Eye (tissue), 1 donor: Measurements from ENCODE around the gene HOXC4.
"Not testable (repeated sequence)": the region's sequence is repeated elsewhere in the genome, so short reads cannot be mapped to it uniquely, and the experiment has no call there.

Experiments used
- DNase-seq: peaks from one replicate; pipeline ENCODE4 v3.0.0-alpha.2; 2015

HOXC4 gene

GRCh38 chr12:54060174-54060974, 6.7 kb downstream of the HOXC4 start:
- DNase-seq, result peak; percentile 6

- no peak for DNase-seq
Observed at GRCh38 chr12:54060975-54061778, 7.5 kb downstream of the HOXC4 start.

- no peak for DNase-seq
Observed at GRCh38 chr12:54065677-54066076, 12.0 kb downstream of the HOXC4 start.

GRCh38 chr12:54066408-54066807, 12.8 kb downstream of the HOXC4 start:
- DNase-seq, result no peak

GRCh38 chr12:54068418-54069070, 14.9 kb downstream of the HOXC4 start:
- no peak for DNase-seq

- no peak for DNase-seq
Observed at GRCh38 chr12:54071942-54072341, 18.3 kb downstream of the HOXC4 start.

GRCh38 chr12:54074308-54074707, 20.7 kb downstream of the HOXC4 start:
- no peak for DNase-seq

GRCh38 chr12:54075409-54075808, 21.8 kb downstream of the HOXC4 start:
- DNase-seq, result no peak

- no peak for DNase-seq
Observed at GRCh38 chr12:54075974-54076373, 22.3 kb downstream of the HOXC4 start.

GRCh38 chr12:54077843-54078242, 24.2 kb downstream of the HOXC4 start:
- DNase-seq, result peak; percentile 25

- peak; percentile 54 for DNase-seq
Observed at GRCh38 chr12:54079115-54079514, 25.5 kb downstream of the HOXC4 start.

GRCh38 chr12:54080008-54080924, 26.6 kb downstream of the HOXC4 start:
- DNase-seq, result peak; percentile 58

GRCh38 chr12:54081053-54081514, 27.4 kb downstream of the HOXC4 start:
- DNase-seq, result peak; percentile 26

GRCh38 chr12:54081581-54082396, 28.2 kb downstream of the HOXC4 start:
- DNase-seq, result peak; percentile 45

GRCh38 chr12:54082397-54082892, 28.8 kb downstream of the HOXC4 start:
- DNase-seq, result peak; percentile 64

GRCh38 chr12:54088011-54088410, 34.4 kb downstream of the HOXC4 start:
- DNase-seq, result not testable (repeated sequence)

- DNase-seq, result not testable (repeated sequence)
Observed at GRCh38 chr12:54089465-54089864, 35.8 kb downstream of the HOXC4 start.

- peak; percentile 38 for DNase-seq
Observed at GRCh38 chr12:54090312-54090711, 36.7 kb downstream of the HOXC4 start.

GRCh38 chr12:54092943-54093342, 39.3 kb downstream of the HOXC4 start:
- DNase-seq, result not testable (repeated sequence)

GRCh38 chr12:54095928-54096327, 42.3 kb downstream of the HOXC4 start:
- not testable (repeated sequence) for DNase-seq

GRCh38 chr12:54098644-54099043, 45.0 kb downstream of the HOXC4 start:
- not testable (repeated sequence) for DNase-seq
